SK-N-SH treated with all-trans-retinoic acid at 6 μM for 48 hours (cell line): ENCODE results near the gene ZSWIM8.

Experiments used
- ATAC-seq: fragments of 200-7000 bp; cut with Tn5 transposase; 3 replicates; pipeline ENCODE4 v1.9.1; 2020; ENCODE audit warnings: mild to moderate bottlenecking, moderate library complexity
- ARNTL ChIP-seq: fragments of 450-650 bp; formaldehyde crosslinking; IDR thresholded peaks from 2 replicates; pipeline ENCODE4 v1.5.0; 2020; ENCODE audit warnings: low read depth, mild to moderate bottlenecking, moderate library complexity, borderline replicate concordance
- BACH2 ChIP-seq: fragments of 250-450 bp; sonication (Bioruptor Pico); IDR thresholded peaks from 2 replicates; pipeline ENCODE4 v1.9.0; 2021; ENCODE audit warnings: mild to moderate bottlenecking, borderline replicate concordance
- CSDC2 ChIP-seq: fragments of 250-450 bp; sonication (Bioruptor Pico); IDR thresholded peaks from 2 replicates; pipeline ENCODE4 v1.5.0; 2020; ENCODE audit warnings: mild to moderate bottlenecking, moderate library complexity
- CSRNP3 ChIP-seq: fragments of 250-450 bp; sonication (Bioruptor Pico); IDR thresholded peaks from 2 replicates; pipeline ENCODE4 v1.5.1; 2021; ENCODE audit warnings: mild to moderate bottlenecking, moderate library complexity
- ESRRG ChIP-seq: fragments of 250-450 bp; sonication (Bioruptor Pico); IDR thresholded peaks from 2 replicates; pipeline ENCODE4 v1.6.1; 2021; ENCODE audit warnings: mild to moderate bottlenecking
- ISL1 ChIP-seq: fragments of 250-450 bp; sonication (Bioruptor Pico); IDR thresholded peaks from 2 replicates; pipeline ENCODE4 v2.1.2; 2022; ENCODE audit warnings: mild to moderate bottlenecking, moderate library complexity
- OSR1 ChIP-seq: fragments of 250-450 bp; sonication (Bioruptor Pico); IDR thresholded peaks from 2 replicates; pipeline ENCODE4 v1.8.0; 2022; ENCODE audit warnings: moderate library complexity, mild to moderate bottlenecking, inconsistent platforms
- PATZ1 ChIP-seq: fragments of 250-450 bp; sonication (Bioruptor Pico); IDR thresholded peaks from 2 replicates; pipeline ENCODE4 v1.8.0; 2020; ENCODE audit warnings: mild to moderate bottlenecking, moderate library complexity, borderline replicate concordance
- POU6F1 ChIP-seq: fragments of 250-450 bp; sonication (Bioruptor Pico); IDR thresholded peaks from 2 replicates; pipeline ENCODE4 v1.8.0; 2021; ENCODE audit warnings: low read depth, mild to moderate bottlenecking, moderate library complexity, borderline replicate concordance
- PPARA ChIP-seq: fragments of 250-450 bp; sonication (Bioruptor Pico); IDR thresholded peaks from 2 replicates; pipeline ENCODE4 v1.5.0; 2020; ENCODE audit warnings: mild to moderate bottlenecking, borderline replicate concordance
- RARB ChIP-seq: fragments of 250-450 bp; sonication (Bioruptor Pico); IDR thresholded peaks from 2 replicates; pipeline ENCODE4 v1.8.0; 2021; ENCODE audit warnings: mild to moderate bottlenecking, moderate library complexity
- TCF4 ChIP-seq: fragments of 250-450 bp; sonication (Bioruptor Pico); IDR thresholded peaks from 2 replicates; pipeline ENCODE4 v1.8.0; 2021; ENCODE audit warnings: mild to moderate bottlenecking, moderate library complexity, borderline replicate concordance
- TOX ChIP-seq: fragments of 250-450 bp; sonication (Bioruptor Pico); IDR thresholded peaks from 2 replicates; pipeline ENCODE4 v1.8.0; 2021; ENCODE audit warnings: mild to moderate bottlenecking, moderate library complexity, borderline replicate concordance
- ZC3H10 ChIP-seq: fragments of 250-450 bp; sonication (Bioruptor Pico); IDR thresholded peaks from 2 replicates; pipeline ENCODE4 v1.5.1; 2021; ENCODE audit warnings: mild to moderate bottlenecking, moderate library complexity
- ZFP3 ChIP-seq: fragments of 250-450 bp; sonication (Bioruptor Pico); IDR thresholded peaks from 2 replicates; pipeline ENCODE4 v1.5.0; 2020; ENCODE audit warnings: mild to moderate bottlenecking, moderate library complexity
- ZNF565 ChIP-seq: fragments of 450-650 bp; formaldehyde crosslinking; conservative IDR thresholded peaks from 2 replicates; pipeline ENCODE4 v1.5.0; 2020; ENCODE audit warnings: low read depth, mild to moderate bottlenecking, moderate library complexity
- ZNF70 ChIP-seq: fragments of 450-650 bp; formaldehyde crosslinking; IDR thresholded peaks from 2 replicates; pipeline ENCODE4 v1.5.0; 2020; ENCODE audit warnings: mild to moderate bottlenecking, moderate library complexity
- ZNF8 ChIP-seq: fragments of 450-650 bp; formaldehyde crosslinking; IDR thresholded peaks from 2 replicates; pipeline ENCODE4 v1.5.0; 2020; ENCODE audit warnings: mild to moderate bottlenecking, moderate library complexity

The ZSWIM8 gene

GRCh38 chr10:73796766-73797165, 11.4 kb downstream of the ZSWIM8 start:
- no peak for ATAC-seq
- TF ChIP-seq RARB (CRISPR knock-in tag) (no peak), ZFP3 (CRISPR knock-in tag) (no peak), CSDC2 (no peak), TCF4 (CRISPR knock-in tag) (no peak), POU6F1 (no peak)
- TF ChIP-seq, all 23 proteins: peak for 0

GRCh38 chr10:73797324-73798025, 12.1 kb downstream of the ZSWIM8 start:
- no peak for TF ChIP-seq OSR1 (CRISPR knock-in tag)
- no peak for TF ChIP-seq ZNF70 (CRISPR knock-in tag)
- no peak for TF ChIP-seq ZNF565
- no peak for TF ChIP-seq ISL1 (CRISPR knock-in tag)
- TF ChIP-seq TOX (CRISPR knock-in tag), result no peak
- TF ChIP-seq TCF4 (CRISPR knock-in tag), result no peak
- no peak for TF ChIP-seq PATZ1 (CRISPR knock-in tag)
- ATAC-seq, result no peak

GRCh38 chr10:73798087-73798486, 12.7 kb downstream of the ZSWIM8 start:
- ATAC-seq, result no peak
- TF ChIP-seq ARNTL (no peak), ZNF8 (CRISPR knock-in tag) (no peak)

GRCh38 chr10:73798927-73799560, 13.6 kb downstream of the ZSWIM8 start:
- peak; percentile 9 for ATAC-seq
- no peak for TF ChIP-seq TCF4 (CRISPR knock-in tag)

GRCh38 chr10:73799899-73800559, 14.6 kb downstream of the ZSWIM8 start:
- ATAC-seq, result peak; percentile 4; the same call in 2 of the 3 replicates
- no peak for TF ChIP-seq ZC3H10 (CRISPR knock-in tag)
- TF ChIP-seq ZFP3 (CRISPR knock-in tag), result no peak
- no peak for TF ChIP-seq RARB (CRISPR knock-in tag)
- no peak for TF ChIP-seq CSRNP3
- TF ChIP-seq ESRRG (CRISPR knock-in tag), result no peak
- TF ChIP-seq ZNF70 (CRISPR knock-in tag), result no peak
- TF ChIP-seq TCF4 (CRISPR knock-in tag), result no peak
- TF ChIP-seq BACH2, result no peak

GRCh38 chr10:73800560-73801252, 15.3 kb downstream of the ZSWIM8 start:
- ATAC-seq, result no peak
- TF ChIP-seq PPARA (no peak), ZNF8 (CRISPR knock-in tag) (no peak), ZC3H10 (CRISPR knock-in tag) (no peak), PATZ1 (CRISPR knock-in tag) (no peak), CSRNP3 (no peak), ESRRG (CRISPR knock-in tag) (no peak), TCF4 (CRISPR knock-in tag) (no peak)
